ENCODE results near the gene ERC2.
"Not testable (repeated sequence)": the region's sequence is repeated elsewhere in the genome, so short reads cannot be mapped to it uniquely, and the experiment has no call there.

The ERC2 gene

DNA sequence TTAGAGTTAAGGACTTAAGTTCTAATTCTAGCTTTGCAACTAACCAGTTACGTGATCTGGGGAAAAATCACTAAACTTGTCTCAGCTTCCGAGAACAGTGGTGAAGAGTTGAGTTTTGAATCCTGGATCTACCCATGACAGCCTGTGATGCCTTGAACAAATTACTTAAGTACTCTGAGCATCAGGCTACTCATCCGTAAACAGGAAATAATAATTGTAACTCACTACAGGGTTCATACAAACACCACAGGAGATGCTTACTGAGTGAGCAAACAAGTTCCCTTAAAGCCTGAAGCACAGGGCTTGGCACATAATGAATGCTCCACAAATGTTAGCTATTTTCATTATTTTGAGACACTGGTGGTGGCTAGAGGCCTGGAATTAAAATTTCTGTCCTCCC lies 158.8 kb downstream of the ERC2 start:
- no peak for DNase-seq (ENCODE audit: low read depth in 3 of 3)

- DNase-seq (ENCODE audit: low read depth in 3 of 3): no peak
Measured at GRCh38 chr3:56308471-56308870, 159.8 kb downstream of the ERC2 start.

DNA sequence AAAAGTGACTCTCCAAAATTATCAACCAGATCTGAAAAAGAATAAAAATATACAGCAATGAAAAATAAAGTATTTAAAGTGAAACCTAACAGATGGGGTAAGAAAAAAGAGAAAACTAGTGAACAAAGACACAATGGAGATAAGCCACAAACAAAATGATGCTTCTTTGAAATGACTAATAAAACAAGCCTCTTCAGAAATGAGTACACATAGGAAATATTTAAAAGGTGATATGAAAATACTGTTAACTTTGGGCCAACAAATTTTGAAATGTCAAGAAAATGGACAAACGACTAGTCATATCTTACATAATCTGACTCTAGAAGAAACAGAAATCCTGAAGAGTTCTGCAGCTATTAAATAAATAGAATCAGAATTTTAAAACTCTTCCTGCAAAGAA lies 164.2 kb downstream of the ERC2 start:
- no peak for DNase-seq (ENCODE audit: low read depth in 3 of 3)

- no peak for DNase-seq (ENCODE audit: low read depth in 3 of 3)
Measured at GRCh38 chr3:56303487-56303886, 164.8 kb downstream of the ERC2 start.

GRCh38 chr3:56302417-56302816 lies 165.8 kb downstream of the ERC2 start:
- DNase-seq (ENCODE audit: low read depth in 3 of 3): no peak

- DNase-seq (ENCODE audit: low read depth in 3 of 3): no peak
Measured at GRCh38 chr3:56297281-56297840, 170.9 kb downstream of the ERC2 start.

DNA sequence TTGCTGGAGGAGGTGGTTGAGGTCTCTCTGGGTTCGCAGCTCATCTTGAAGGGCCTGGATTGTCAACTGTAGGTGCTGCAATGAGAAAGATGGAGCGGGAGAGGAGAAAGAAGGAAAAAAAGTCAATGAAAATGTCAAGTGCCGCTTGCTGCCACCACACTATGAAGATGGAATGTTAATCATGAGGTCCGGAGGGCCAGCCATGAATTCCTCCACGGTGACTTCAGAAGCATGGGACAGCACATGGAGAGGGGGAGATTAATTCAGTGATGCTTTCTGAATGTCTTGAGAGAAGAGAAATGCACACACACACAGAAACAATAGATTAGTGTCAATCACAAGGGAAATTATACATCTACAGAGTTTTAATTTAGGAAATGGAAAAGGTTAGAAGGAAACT lies 171.9 kb downstream of the ERC2 start:
- DNase-seq (ENCODE audit: low read depth in 3 of 3): no peak

DNA sequence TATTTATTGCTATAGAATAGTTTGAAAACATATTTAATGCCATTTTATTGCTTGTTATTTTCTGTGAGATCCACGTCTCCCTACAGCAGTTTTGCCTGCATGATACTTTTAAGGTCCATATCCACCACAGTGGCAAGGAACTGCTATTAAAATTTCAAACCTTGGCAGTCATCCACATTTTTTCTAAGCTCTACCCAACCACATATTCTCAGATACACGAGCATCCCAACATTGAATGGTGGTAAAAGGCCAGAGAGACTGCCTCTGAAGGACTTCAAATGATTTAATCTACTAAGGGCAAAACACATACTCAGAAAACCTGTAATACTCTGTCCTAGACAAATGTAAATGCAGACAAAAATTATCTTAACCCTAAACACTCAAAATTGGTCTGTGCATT lies 173.1 kb downstream of the ERC2 start:
- no peak for DNase-seq (ENCODE audit: low read depth in 3 of 3)

GRCh38 chr3:56294286-56294685 lies 174.0 kb downstream of the ERC2 start:
- DNase-seq (ENCODE audit: low read depth in 3 of 3): no peak

- DNase-seq (ENCODE audit: low read depth in 3 of 3): no peak
Measured at GRCh38 chr3:56291953-56292352, 176.3 kb downstream of the ERC2 start.

GRCh38 chr3:56291244-56291680 lies 177.0 kb downstream of the ERC2 start:
- no peak for DNase-seq (ENCODE audit: low read depth in 3 of 3)

DNA sequence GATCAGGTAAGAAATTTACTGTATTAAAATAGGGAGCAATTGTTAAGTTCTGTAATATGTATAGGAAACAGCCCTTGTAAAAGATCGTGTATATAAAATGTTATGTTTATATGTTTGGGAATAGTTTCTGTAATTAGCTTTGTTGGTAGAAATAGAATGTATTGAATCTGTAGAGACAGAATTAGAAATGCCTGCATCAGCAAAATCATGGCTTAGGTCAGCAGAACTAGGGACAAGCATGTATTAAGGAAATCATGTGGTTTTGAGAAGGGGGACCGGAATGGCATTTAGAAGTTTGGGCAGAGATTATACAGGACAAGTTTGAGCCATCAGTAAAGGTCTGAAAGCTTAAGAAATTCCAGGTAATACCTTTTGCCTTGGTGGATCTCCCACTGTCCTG lies 177.9 kb downstream of the ERC2 start:
- DNase-seq (ENCODE audit: low read depth in 3 of 3): no peak

DNA sequence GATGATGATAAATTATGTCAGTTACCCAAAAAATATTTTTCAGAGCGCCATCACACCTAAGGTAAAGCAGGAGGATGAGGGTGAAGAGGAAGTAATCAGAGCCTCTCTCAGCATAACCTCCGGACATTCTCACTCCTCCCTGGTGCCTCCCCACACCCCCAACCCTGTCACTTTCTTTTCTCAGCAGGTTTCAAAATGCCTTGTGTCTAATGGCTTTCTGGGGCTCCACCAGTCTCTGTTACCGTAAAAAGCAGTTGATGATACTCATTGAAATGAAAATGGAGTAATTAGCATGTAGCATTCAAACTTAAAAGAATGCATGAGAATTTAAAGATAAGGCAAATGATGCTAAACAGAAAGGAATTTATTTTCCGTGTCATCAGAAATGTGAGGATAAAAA lies 180.0 kb downstream of the ERC2 start:
- DNase-seq (ENCODE audit: low read depth in 3 of 3): no peak

GRCh38 chr3:56282341-56282740 lies 185.9 kb downstream of the ERC2 start:
- no peak for DNase-seq (ENCODE audit: low read depth in 3 of 3)

- DNase-seq (ENCODE audit: low read depth in 3 of 3): no peak
Measured at GRCh38 chr3:56277236-56277635, 191.0 kb downstream of the ERC2 start.

GRCh38 chr3:56275120-56275519 lies 193.1 kb downstream of the ERC2 start:
- DNase-seq (ENCODE audit: low read depth in 3 of 3): no peak

DNA sequence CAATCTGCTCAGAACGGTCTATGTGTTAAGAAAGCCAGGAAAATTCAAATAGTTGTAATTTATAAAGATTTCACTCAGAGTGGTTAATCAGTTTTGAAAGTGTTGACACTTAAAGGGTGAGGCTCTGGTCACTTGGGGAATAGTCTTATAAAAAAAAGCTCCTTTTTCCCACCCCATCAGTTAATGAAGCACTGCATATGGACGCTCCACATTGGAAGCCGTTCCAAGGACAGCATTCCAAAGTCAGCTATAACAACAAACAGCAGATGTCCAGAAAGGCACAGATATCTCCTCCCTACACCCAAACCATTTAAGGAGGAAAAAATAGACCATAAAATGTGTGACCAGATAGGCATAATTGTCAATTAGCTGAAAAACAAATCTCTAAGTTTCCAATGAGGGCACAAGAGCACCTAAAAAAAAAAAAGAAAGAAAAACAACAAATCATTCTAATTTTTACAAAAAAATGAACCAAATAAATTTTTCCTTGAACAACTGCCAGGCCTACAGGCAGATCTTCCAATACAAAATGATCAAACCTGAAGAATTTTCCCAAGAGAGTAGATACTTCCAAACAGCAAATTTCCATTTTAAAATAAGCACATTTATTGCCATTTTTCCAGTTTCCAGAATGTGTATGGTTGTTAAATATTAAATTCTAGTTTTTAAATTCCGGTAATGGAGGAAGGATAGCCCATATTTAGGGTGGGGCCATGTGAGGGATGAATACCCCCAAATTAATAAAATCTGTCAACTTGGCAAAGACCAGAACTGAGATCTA lies 198.3 kb downstream of the ERC2 start:
- no peak for DNase-seq (ENCODE audit: low read depth in 3 of 3)

DNA sequence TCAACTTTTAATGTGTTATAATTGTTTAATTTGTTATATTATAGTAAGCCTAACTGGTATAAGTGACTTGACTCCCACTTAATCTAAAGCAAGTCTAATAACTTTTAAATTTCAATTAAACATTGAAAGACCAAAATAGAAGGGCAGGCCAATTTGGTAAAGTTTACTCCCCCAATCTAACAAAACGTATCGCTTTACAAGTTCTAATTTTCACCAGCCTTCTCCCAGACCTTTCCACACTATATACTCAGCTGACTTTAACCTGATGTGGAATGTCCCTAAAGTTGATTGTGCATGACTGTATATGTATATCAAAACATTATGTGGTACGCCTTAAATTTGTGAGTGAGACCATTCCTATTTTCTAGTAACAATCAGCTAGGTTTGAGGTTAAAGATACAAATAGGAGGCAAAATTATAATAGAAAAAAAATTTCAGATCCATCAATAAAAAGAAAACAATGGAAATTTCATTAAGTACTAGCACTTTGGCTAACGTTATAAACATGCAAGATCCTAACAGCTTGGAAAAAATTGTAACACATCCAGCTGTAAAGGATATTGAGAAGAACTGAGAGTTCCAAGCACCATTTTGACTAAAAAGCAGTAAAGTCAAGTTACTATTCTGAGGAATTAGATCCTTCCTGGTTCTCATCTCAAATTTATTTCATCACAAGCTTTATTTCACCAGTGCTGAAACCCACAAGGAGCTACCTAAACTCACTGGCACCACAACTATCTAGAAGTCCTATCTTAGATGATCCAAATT lies 199.5 kb downstream of the ERC2 start:
- no peak for DNase-seq (ENCODE audit: low read depth in 3 of 3)

DNA sequence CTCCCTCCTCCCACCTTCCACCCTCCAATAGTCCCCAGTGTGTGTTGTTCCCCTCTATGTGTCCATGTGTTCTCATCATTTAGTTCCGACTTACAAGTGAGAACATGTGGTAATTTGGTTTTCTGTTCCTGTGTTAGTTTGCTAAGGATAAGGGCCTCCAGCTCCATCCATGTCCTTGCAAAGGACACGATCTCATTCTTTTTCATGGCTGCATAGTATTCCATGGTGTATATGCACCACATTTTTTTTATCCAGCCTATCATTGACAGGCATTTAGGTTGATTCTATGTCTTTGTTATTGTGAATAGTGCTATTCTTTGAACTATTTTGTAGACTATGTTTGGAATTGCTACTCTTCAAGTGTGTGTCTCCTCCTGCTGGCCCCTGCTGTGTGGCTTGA lies 206.4 kb downstream of the ERC2 start:
- not testable (repeated sequence) for DNase-seq (ENCODE audit: low read depth in 3 of 3)

- no peak for DNase-seq (ENCODE audit: low read depth in 3 of 3)
Measured at GRCh38 chr3:56260262-56260661, 208.0 kb downstream of the ERC2 start.

DNA sequence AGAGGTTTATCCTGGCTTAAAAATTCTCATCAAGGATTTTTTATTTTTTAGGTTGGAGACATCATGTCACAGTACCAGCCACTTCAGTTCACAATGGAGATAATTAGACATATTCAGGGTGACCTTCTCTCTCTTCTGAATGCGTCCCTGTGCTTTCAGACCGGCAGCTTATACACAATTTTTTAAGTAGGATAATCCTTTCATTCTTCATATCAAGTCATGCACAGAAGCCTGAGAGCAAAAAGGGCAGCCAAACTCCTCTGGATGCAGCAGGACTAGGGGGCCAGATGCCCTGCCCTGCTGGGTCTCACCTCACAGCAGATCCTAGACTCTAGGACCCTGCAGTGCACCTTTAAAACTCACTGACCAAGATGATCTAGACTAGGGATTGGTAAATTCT lies 210.4 kb downstream of the ERC2 start:
- DNase-seq (ENCODE audit: low read depth in 3 of 3): no peak

DNA sequence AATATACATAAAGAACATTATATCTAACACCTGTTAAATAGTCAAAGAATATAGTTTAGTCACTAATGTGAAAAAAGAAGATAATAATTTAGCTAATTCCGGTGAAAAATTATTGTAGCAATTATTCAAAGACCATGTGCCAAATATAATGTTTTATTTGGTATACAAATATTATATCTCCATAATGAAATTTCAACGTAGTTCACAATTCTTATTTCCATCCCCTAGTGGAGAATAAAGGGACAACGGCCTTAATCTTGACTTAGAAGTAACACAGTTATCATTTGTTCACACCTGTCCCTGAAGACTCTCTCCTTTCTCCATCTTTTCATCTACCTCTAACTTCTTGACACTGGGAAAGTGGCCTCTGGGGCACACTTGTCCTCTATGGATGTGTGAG lies 213.4 kb downstream of the ERC2 start:
- DNase-seq (ENCODE audit: low read depth in 3 of 3): no peak

Measured in stimulated activated CD4-positive, alpha-beta T cell treated with anti-CD3 and anti-CD28 coated beads, TNF-alpha, amount 100 ng/mL, for 48 hours (primary cell).